Neural progenitor cell (in vitro differentiated cells): ENCODE data around the gene ATXN7L1. TPM values are rescaled to one million over a fixed set of nuclear protein-coding genes. Genes with fewer than 3 reads are reported as not detected.

Source experiments
- DNase-seq: peaks from one replicate; pipeline ENCODE4 v3.0.0-alpha.2; 2016; ENCODE audit warnings: low spot score
- H2AFZ ChIP-seq: fragments of 200-600 bp; sonication (generic); replicated peaks from 2 replicates; pipeline ENCODE4 v1.6.1; 2016; ENCODE audit warnings: antibody characterized with exemption
- H3F3A ChIP-seq: fragments of 200-600 bp; sonication (generic); 2 replicates; pipeline ENCODE4 v1.6.1; 2016; ENCODE audit warnings: antibody characterized with exemption, low read depth
- H3K27ac ChIP-seq: fragments of 200-600 bp; sonication (generic); 2 replicates; pipeline ENCODE4 v1.5.1; 2016; ENCODE audit warnings: mild to moderate bottlenecking
- H3K27me3 ChIP-seq: fragments of 200-600 bp; sonication (generic); 2 replicates; pipeline ENCODE4 v1.6.1; 2016; ENCODE audit warnings: mild to moderate bottlenecking, moderate library complexity
- H3K36me3 ChIP-seq: fragments of 200-600 bp; sonication (generic); 2 replicates; pipeline ENCODE4 v1.5.1; 2016
- H3K4me1 ChIP-seq: fragments of 200-600 bp; sonication (generic); 2 replicates; pipeline ENCODE4 v1.6.1; 2016; ENCODE audit warnings: mixed run types
- H3K4me2 ChIP-seq: fragments of 200-600 bp; sonication (generic); 2 replicates; pipeline ENCODE4 v1.6.1; 2016
- H3K4me3 ChIP-seq: fragments of 200-600 bp; sonication (generic); 2 replicates; pipeline ENCODE4 v1.5.1; 2016
- H3K79me2 ChIP-seq: fragments of 200-600 bp; sonication (generic); 2 replicates; pipeline ENCODE4 v1.6.1; 2016; ENCODE audit warnings: low read depth
- H3K9ac ChIP-seq: fragments of 200-600 bp; sonication (generic); 2 replicates; pipeline ENCODE4 v1.6.1; 2016
- H3K9me3 ChIP-seq: fragments of 200-600 bp; sonication (generic); 2 replicates; pipeline ENCODE4 v1.5.1; 2016; ENCODE audit warnings: low read depth
- H4K20me1 ChIP-seq: fragments of 200-600 bp; sonication (generic); 2 replicates; pipeline ENCODE4 v1.6.1; 2016; ENCODE audit warnings: low read depth
- H3K27ac Mint-ChIP-seq: 3 replicates; pipeline ENCODE4 v1.8.0; 2021; ENCODE audit warnings: mixed read lengths
- H3K27me3 Mint-ChIP-seq: 2 replicates; pipeline ENCODE4 v1.8.0; 2022; ENCODE audit warnings: low read depth, mild to moderate bottlenecking, inconsistent platforms, moderate library complexity, mixed read lengths; ENCODE audit not compliant: insufficient read depth
- H3K36me3 Mint-ChIP-seq: 3 replicates; pipeline ENCODE4 v1.8.0; 2021; ENCODE audit warnings: mixed read lengths
- H3K4me1 Mint-ChIP-seq: 3 replicates; pipeline ENCODE4 v1.8.0; 2021; ENCODE audit warnings: mixed read lengths
- H3K4me3 Mint-ChIP-seq: 3 replicates; pipeline ENCODE4 v1.8.0; 2021; ENCODE audit warnings: mild to moderate bottlenecking, moderate library complexity, mixed read lengths
- H3K9me3 Mint-ChIP-seq: 3 replicates; pipeline ENCODE4 v1.8.0; 2020; ENCODE audit warnings: mixed read lengths
- CTCF ChIP-seq: fragments of 200-600 bp; sonication (generic); IDR thresholded peaks from 2 replicates; pipeline ENCODE4 v1.5.1; 2017; ENCODE audit warnings: antibody characterized with exemption, mild to moderate bottlenecking
- EZH2 ChIP-seq: fragments of 200-600 bp; sonication (generic); IDR thresholded peaks from 2 replicates; pipeline ENCODE4 v1.6.1; 2017; ENCODE audit warnings: antibody characterized with exemption, mild to moderate bottlenecking, moderate library complexity
- EZH2phosphoT487 ChIP-seq: fragments of 200-600 bp; sonication (generic); IDR thresholded peaks from 2 replicates; pipeline ENCODE4 v1.6.1; 2017; ENCODE audit warnings: antibody characterized with exemption
- total RNA-seq: library from RNA; depleted of rRNA; stranded (reverse); fragments of >200 nt; gene quantifications from 2 replicates; pipeline ENCODE4 v1.2.3, GENCODE V29; 2015; ENCODE audit warnings: low replicate concordance

The ATXN7L1 gene
- total RNA-seq, 1 donor from 2014 or later = 5.9 TPM

GRCh38 chr7:105894131-105894530, 17.7 kb upstream of the ATXN7L1 start:
- no peak overlapping the region for H3K27ac ChIP-seq
- H3K79me2 ChIP-seq = no peaks in the 10 kb centered on the region
- Mint-ChIP-seq H3K9me3 (no peaks in the 10 kb centered on the region), H3K27me3 (no peaks in the 10 kb centered on the region), H3K4me3 (no peak overlapping the region), H3K36me3 (no peaks in the 10 kb centered on the region), H3K27ac (no peak overlapping the region), H3K4me1 (peaks cover 3% of the 10 kb centered on the region)
- H3K9ac ChIP-seq = no peak overlapping the region
- H3F3A ChIP-seq = no peaks in the 10 kb centered on the region
- DNase-seq = no peak
- TF ChIP-seq CTCF (no peak), EZH2 (no peak), EZH2phosphoT487 (no peak)
- H3K4me1 ChIP-seq = no peaks in the 10 kb centered on the region
- no peak overlapping the region for H3K4me2 ChIP-seq
- no peaks in the 10 kb centered on the region for H3K36me3 ChIP-seq
- H2AFZ ChIP-seq = no peak overlapping the region
- no peaks in the 10 kb centered on the region for H4K20me1 ChIP-seq
- H3K27me3 ChIP-seq = no peaks in the 10 kb centered on the region
- no peak overlapping the region for H3K4me3 ChIP-seq
- H3K9me3 ChIP-seq = no peaks in the 10 kb centered on the region

GRCh38 chr7:105892387-105892786, 16.0 kb upstream of the ATXN7L1 start:
- Mint-ChIP-seq H3K36me3 (no peaks in the 10 kb centered on the region), H3K4me1 (peaks cover 6% of the 10 kb centered on the region), H3K27ac (no peak overlapping the region), H3K27me3 (peaks cover 3% of the 10 kb centered on the region), H3K9me3 (no peaks in the 10 kb centered on the region), H3K4me3 (no peak overlapping the region)
- H2AFZ ChIP-seq = no peak overlapping the region
- no peak overlapping the region for H3K9ac ChIP-seq
- no peaks in the 10 kb centered on the region for H3K36me3 ChIP-seq
- no peak overlapping the region for H3K4me2 ChIP-seq
- no peaks in the 10 kb centered on the region for H3K9me3 ChIP-seq
- no peak overlapping the region for H3K4me3 ChIP-seq
- no peaks in the 10 kb centered on the region for H4K20me1 ChIP-seq
- no peaks in the 10 kb centered on the region for H3K27me3 ChIP-seq
- H3F3A ChIP-seq = no peaks in the 10 kb centered on the region
- no peak for TF ChIP-seq EZH2phosphoT487
- no peak for TF ChIP-seq CTCF
- TF ChIP-seq EZH2 = no peak
- DNase-seq = no peak
- no peak overlapping the region for H3K27ac ChIP-seq
- H3K4me1 ChIP-seq = no peaks in the 10 kb centered on the region
- H3K79me2 ChIP-seq = no peaks in the 10 kb centered on the region

GRCh38 chr7:105890290-105890997, 14.0 kb upstream of the ATXN7L1 start:
- Histone ChIP-seq H3K4me2 (no peak overlapping the region), H4K20me1 (no peaks in the 10 kb centered on the region), H3K9me3 (no peaks in the 10 kb centered on the region), H2AFZ (no peak overlapping the region), H3K27me3 (no peaks in the 10 kb centered on the region), H3K4me3 (no peak overlapping the region), H3K4me1 (no peaks in the 10 kb centered on the region), H3K36me3 (no peaks in the 10 kb centered on the region), H3K9ac (no peak overlapping the region), H3F3A (no peaks in the 10 kb centered on the region), H3K27ac (no peak overlapping the region), H3K79me2 (no peaks in the 10 kb centered on the region)
- TF ChIP-seq EZH2phosphoT487 (no peak), EZH2 (no peak), CTCF (no peak)
- Mint-ChIP-seq H3K36me3 (no peaks in the 10 kb centered on the region), H3K9me3 (no peaks in the 10 kb centered on the region), H3K27ac (no peak overlapping the region), H3K4me3 (no peak overlapping the region), H3K27me3 (peaks cover 3% of the 10 kb centered on the region), H3K4me1 (peaks cover 2% of the 10 kb centered on the region)
- DNase-seq = no peak
